Cardiac fibroblast (primary cell): ENCODE measurements around the gene TFF2.

Experiments used
- DNase-seq, 2 donors: peaks; one replicate each; pipeline versions ENCODE4 v3.0.0 to v3.0.0-alpha.2; 2010; ENCODE audit warnings: low read depth in 2 of 2
- H3K4me3 ChIP-seq, 2 donors: replicated peaks in 1 of 2; 1 replicate in 1 of 2; 2 replicates in 1 of 2; pipeline ENCODE4 v1.5.1; 2011; ENCODE audit warnings: low read depth in 2 of 2, low read length in 2 of 2, mild to moderate bottlenecking in 2 of 2, moderate library complexity in 1 of 2
- CTCF ChIP-seq: IDR thresholded peaks from one replicate; pipeline ENCODE4 v1.5.1; 2011; ENCODE audit warnings: low read depth, mild to moderate bottlenecking, low read length, inconsistent platforms

The TFF2 gene

GRCh38 chr21:42362700-42363099 is 11.9 kb upstream of the TFF2 start:
- H3K4me3 ChIP-seq = no peak overlapping the region
- no peak for DNase-seq
- no peak for TF ChIP-seq CTCF

- TF ChIP-seq CTCF = no peak
- DNase-seq = no peak
- no peak overlapping the region for H3K4me3 ChIP-seq
Measured at GRCh38 chr21:42362198-42362597, 11.4 kb upstream of the TFF2 start.

GRCh38 chr21:42361286-42361685 is 10.5 kb upstream of the TFF2 start:
- TF ChIP-seq CTCF = no peak
- no peak for DNase-seq
- no peak overlapping the region for H3K4me3 ChIP-seq

- H3K4me3 ChIP-seq = no peak overlapping the region
- no peak for TF ChIP-seq CTCF
- no peak for DNase-seq
Measured at GRCh38 chr21:42360317-42360716, 9.5 kb upstream of the TFF2 start.

- TF ChIP-seq CTCF = no peak
- no peak overlapping the region for H3K4me3 ChIP-seq
- no peak for DNase-seq
Measured at GRCh38 chr21:42358937-42359336, 8.1 kb upstream of the TFF2 start.

- DNase-seq = no peak
- H3K4me3 ChIP-seq = no peak overlapping the region
- no peak for TF ChIP-seq CTCF
Measured at GRCh38 chr21:42358261-42358660, 7.5 kb upstream of the TFF2 start.

- no peak for TF ChIP-seq CTCF
Measured at GRCh38 chr21:42357307-42357706, 6.5 kb upstream of the TFF2 start.

More at GRCh38 chr21:42357307-42357706, 6.5 kb upstream of the TFF2 start:
- no peak overlapping the region for H3K4me3 ChIP-seq
- no peak for DNase-seq
